Nephron (organoid): ENCODE results near the gene NECTIN2.
"Not testable (repeated sequence)": the region's sequence is repeated elsewhere in the genome, so short reads cannot be mapped to it uniquely, and the experiment has no call there.

Experiments used
- H3K27ac Mint-ChIP-seq, 3 experiments: 2 replicates each; pipeline ENCODE4 v1.8.0; 2020; ENCODE audit warnings: mixed read lengths in 3 of 3, mild to moderate bottlenecking in 2 of 3, moderate library complexity in 1 of 3
- H3K27me3 Mint-ChIP-seq: 2 replicates; pipeline ENCODE4 v1.8.0; 2021; ENCODE audit warnings: low read depth, mild to moderate bottlenecking, moderate library complexity, mixed read lengths
- H3K36me3 Mint-ChIP-seq: 2 replicates; pipeline ENCODE4 v1.8.0; 2020; ENCODE audit warnings: low read depth, mixed read lengths
- H3K4me1 Mint-ChIP-seq: 2 replicates; pipeline ENCODE4 v1.8.0; 2020; ENCODE audit warnings: mixed read lengths
- H3K4me3 Mint-ChIP-seq, 3 experiments: 2 replicates each; pipeline ENCODE4 v1.8.0; 2020; ENCODE audit warnings: mild to moderate bottlenecking in 3 of 3, mixed read lengths in 3 of 3, moderate library complexity in 2 of 3
- H3K9me3 Mint-ChIP-seq: 2 replicates; pipeline ENCODE4 v1.8.0; 2020; ENCODE audit warnings: mixed read lengths
- TF ChIP-seq, protein P1 (sequence below), 3 experiments: fragments of 200-600 bp; sonication (generic); IDR thresholded peaks; one replicate each; pipeline ENCODE4 v1.5.0; 2021; ENCODE audit warnings: antibody characterized with exemption in 3 of 3; ENCODE audit not compliant: unreplicated experiment in 3 of 3

The NECTIN2 gene

DNA sequence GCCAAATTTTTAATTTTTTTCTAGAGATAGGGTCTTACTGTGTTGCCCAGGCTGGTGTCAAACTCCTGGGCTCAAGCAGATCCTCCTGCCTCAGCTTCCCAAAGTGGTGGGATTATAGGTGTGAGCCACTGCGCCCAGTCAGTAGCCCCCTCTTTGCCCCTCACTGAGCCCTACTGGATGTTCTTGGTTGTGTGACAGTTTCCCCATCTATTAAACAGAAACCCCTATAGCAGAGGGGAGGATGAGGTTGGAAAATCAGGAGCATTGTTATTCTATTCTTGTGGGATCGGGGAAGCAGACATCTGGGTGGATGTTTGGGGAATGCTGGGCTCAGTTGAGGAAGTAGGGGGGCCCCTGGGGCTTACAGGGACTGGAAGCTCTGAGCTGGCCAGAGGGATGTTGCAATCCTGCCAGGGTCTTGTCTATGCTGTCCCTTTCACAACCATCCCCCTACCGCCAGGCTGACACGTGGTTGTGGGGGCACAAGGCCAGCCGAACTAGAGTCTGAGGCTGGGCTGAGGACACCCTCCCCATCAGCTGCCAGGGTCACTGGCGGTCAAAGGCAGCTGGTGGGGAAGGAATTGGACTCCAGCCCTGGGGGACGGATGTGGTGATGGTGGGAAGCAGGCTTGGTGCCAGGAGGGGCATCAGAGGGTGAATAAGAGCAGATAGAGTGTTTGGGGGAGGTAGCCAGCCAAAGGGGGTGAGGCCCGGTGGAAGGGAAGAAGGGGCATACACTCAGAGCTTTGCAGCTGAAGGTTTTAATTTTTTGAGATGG, 79.2 kb downstream of the NECTIN2 start:
- H3K36me3 Mint-ChIP-seq = no peaks in the 10 kb centered on the region
- peaks cover 5% of the 10 kb centered on the region for H3K27me3 Mint-ChIP-seq
- peak overlapping the region in 1 of 3 experiments; percentile 4 for H3K4me3 Mint-ChIP-seq
- TF ChIP-seq, protein P1, sequence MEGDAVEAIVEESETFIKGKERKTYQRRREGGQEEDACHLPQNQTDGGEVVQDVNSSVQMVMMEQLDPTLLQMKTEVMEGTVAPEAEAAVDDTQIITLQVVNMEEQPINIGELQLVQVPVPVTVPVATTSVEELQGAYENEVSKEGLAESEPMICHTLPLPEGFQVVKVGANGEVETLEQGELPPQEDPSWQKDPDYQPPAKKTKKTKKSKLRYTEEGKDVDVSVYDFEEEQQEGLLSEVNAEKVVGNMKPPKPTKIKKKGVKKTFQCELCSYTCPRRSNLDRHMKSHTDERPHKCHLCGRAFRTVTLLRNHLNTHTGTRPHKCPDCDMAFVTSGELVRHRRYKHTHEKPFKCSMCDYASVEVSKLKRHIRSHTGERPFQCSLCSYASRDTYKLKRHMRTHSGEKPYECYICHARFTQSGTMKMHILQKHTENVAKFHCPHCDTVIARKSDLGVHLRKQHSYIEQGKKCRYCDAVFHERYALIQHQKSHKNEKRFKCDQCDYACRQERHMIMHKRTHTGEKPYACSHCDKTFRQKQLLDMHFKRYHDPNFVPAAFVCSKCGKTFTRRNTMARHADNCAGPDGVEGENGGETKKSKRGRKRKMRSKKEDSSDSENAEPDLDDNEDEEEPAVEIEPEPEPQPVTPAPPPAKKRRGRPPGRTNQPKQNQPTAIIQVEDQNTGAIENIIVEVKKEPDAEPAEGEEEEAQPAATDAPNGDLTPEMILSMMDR (IDR thresholded peaks at IDR 0.05; ENCODE audit: unreplicated experiment in 3 of 3) = no peak
- peaks cover 29% of the 10 kb centered on the region for H3K4me1 Mint-ChIP-seq
- H3K9me3 Mint-ChIP-seq = no peaks in the 10 kb centered on the region
- H3K27ac Mint-ChIP-seq = peak overlapping the region in 2 of 3 experiments; percentile 15 to 75

DNA sequence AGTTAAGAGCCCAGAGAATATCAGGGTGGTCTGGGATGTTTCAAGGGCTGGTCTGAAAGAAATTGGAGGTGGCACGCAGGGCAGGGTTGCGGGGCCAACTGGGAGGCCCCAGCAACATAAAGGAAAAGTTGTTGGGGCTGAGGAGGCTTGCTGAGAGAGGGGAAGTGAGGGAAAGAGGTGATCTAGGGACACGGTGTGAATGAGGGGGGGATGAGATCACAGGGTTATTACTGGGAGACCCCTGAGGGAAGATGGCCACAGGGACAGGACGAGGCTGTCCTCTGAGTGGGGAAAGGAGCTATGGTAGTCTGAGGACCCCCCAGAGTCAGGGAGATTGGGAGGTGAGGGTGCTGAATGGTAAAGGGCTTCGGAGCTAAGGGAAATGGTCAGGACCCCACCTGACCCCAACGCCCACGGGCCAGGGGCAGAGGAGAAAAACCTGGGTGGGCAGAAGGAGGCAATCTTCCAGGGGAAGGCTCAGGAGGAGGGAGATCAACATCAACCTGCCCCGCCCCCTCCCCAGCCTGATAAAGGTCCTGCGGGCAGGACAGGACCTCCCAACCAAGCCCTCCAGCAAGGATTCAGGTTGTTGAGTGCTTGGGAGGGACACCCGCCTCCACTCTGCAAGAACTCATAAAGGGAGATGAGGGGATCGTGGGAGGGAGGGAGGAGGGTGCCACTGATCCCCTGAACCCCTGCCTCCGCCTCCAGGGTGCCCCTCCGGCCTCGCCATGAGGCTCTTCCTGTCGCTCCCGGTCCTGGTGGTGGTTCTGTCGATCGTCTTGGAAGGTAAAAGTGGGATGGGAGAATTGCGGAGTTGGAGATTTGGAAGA, 80.4 kb downstream of the NECTIN2 start:
- peaks cover 29% of the 10 kb centered on the region for H3K4me1 Mint-ChIP-seq
- peak overlapping the region; percentile 55 to 77 (median 68) for H3K4me3 Mint-ChIP-seq
- H3K9me3 Mint-ChIP-seq, H3K27me3 Mint-ChIP-seq, H3K36me3 Mint-ChIP-seq: not testable (repeated sequence)
- peak overlapping the region; percentile 52 to 98 (median 94) for H3K27ac Mint-ChIP-seq

DNA sequence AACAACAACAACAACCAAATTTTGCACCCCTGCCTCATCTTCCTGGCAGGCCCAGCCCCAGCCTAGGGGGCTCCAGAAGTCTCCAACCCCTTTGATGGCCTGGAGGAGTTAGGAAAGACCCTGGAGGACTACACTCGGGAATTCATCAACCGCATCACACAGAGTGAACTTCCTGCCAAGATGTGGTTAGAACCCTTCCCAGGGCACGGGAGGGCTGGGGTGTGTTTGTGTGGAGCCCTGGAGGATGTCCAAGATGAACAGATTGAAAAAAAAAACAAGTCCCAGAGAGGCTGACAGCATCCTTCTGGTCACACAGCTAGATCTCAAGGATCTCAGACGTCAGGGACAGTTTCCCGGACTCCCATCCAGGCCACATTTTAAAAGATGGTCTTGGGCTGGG, 81.6 kb downstream of the NECTIN2 start:
- H3K9me3 Mint-ChIP-seq = no peaks in the 10 kb centered on the region
- H3K36me3 Mint-ChIP-seq = no peaks in the 10 kb centered on the region
- H3K27ac Mint-ChIP-seq = peak overlapping the region in 1 of 3 experiments; percentile 98
- TF ChIP-seq, protein P1 (IDR thresholded peaks at IDR 0.05; ENCODE audit: unreplicated experiment in 3 of 3) = no peak
- H3K4me1 Mint-ChIP-seq = peaks cover 29% of the 10 kb centered on the region
- H3K27me3 Mint-ChIP-seq = peaks cover 5% of the 10 kb centered on the region
- H3K4me3 Mint-ChIP-seq = no peak overlapping the region

DNA sequence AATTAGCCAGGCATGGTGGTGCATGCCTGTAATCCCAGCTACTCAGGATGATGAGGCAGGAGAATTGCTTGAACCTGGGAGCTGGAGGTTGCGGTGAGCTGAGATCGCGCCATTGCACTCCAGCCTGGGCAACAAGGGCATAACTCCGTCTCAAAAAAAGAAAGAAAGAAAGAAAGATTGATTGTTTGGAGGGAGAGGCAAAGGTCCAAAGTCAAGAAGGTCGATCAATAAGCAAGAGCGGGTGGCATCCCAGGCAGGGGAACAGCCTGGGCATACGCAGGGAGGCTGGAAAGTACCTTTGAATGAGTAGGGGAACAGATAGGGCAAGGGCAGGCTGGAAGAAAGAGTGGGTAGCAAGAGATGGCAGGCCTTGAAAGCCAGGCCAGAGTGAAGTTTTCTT, 84.0 kb downstream of the NECTIN2 start:
- H3K9me3 Mint-ChIP-seq = no peaks in the 10 kb centered on the region
- TF ChIP-seq, protein P1 (IDR thresholded peaks at IDR 0.05; ENCODE audit: unreplicated experiment in 3 of 3) = no peak
- H3K27me3 Mint-ChIP-seq = peaks cover 5% of the 10 kb centered on the region
- H3K4me3 Mint-ChIP-seq = no peak overlapping the region
- no peak overlapping the region for H3K27ac Mint-ChIP-seq
- no peaks in the 10 kb centered on the region for H3K36me3 Mint-ChIP-seq
- H3K4me1 Mint-ChIP-seq = peaks cover 22% of the 10 kb centered on the region

DNA sequence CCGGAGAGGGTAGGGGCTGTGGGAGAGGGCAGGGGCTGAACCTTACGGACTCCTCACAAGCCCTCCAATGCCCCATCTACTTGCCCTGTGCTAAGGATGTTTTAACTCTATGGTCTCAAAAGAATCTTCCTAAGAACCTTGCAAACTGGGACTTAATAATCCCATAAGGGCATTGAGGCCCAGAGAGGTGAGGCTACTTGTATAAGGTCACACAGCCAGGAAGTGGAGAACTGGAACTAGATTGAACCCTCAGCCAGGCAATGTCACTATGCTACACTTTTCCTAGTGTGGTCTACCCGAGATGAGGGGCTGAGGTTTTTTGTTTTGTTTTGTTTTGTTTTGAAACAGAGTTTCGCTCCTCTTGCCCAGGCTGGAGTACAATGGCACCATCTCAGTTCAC, 85.4 kb downstream of the NECTIN2 start:
- Mint-ChIP-seq H3K4me3 (no peak overlapping the region), H3K27ac (no peak overlapping the region), H3K4me1 (peaks cover 8% of the 10 kb centered on the region), H3K27me3 (no peaks in the 10 kb centered on the region), H3K36me3 (no peaks in the 10 kb centered on the region), H3K9me3 (no peaks in the 10 kb centered on the region)
- TF ChIP-seq, protein P1 (IDR thresholded peaks at IDR 0.05; ENCODE audit: unreplicated experiment in 3 of 3) = no peak
